Panc1 (cell line): ENCODE results near the gene RASGEF1B. TPM values are rescaled to one million over a fixed set of nuclear protein-coding genes. Genes with fewer than 3 reads are reported as not detected.

ENCODE experiments used
- ATAC-seq: fragments of 200-7000 bp; cut with Tn5 transposase; 2 replicates; pipeline ENCODE4 v1.9.1; 2020; ENCODE audit warnings: mild to moderate bottlenecking, moderate library complexity
- BruUV-seq: library from RNA; stranded (reverse); fragments of 400-500 nt; replicated peaks from 2 replicates; lab custom pipeline; 2021; lab: Mats Ljungman, UMichigan
- CTCF ChIA-PET: fragments of 300-600 bp; sonication (Branson Sonifier 250); formaldehyde crosslinking; loops from one replicate; lab custom pipeline; 2022; ENCODE audit warnings: antibody characterized with exemption; lab: Charles Lee
- POLR2A ChIA-PET: fragments of 300-600 bp; sonication (Branson Sonifier 250); formaldehyde crosslinking; loops from one replicate; lab custom pipeline; 2022; ENCODE audit warnings: antibody characterized with exemption; lab: Charles Lee
- DNase-seq: peaks from one replicate; pipeline ENCODE4 v3.0.0-alpha.2; 2010; ENCODE audit warnings: low read depth, low spot score
- H3K27ac ChIP-seq: 2 replicates; pipeline ENCODE4 v1.5.1; 2011; ENCODE audit warnings: mild to moderate bottlenecking, low read length, inconsistent platforms
- H3K27me3 ChIP-seq: fragments of 200-500 bp; sonication (Bioruptor generic); 2 replicates; pipeline ENCODE4 v1.6.0; 2014; ENCODE audit warnings: low read length, inconsistent platforms; ENCODE audit not compliant: control insufficient read depth, insufficient read depth
- H3K36me3 ChIP-seq: fragments of 200-500 bp; sonication (Bioruptor generic); 2 replicates; pipeline ENCODE4 v1.5.1; 2014; ENCODE audit warnings: inconsistent platforms, mild to moderate bottlenecking, low read length, moderate library complexity; ENCODE audit not compliant: control insufficient read depth, insufficient read depth
- H3K4me1 ChIP-seq: 2 replicates; pipeline ENCODE4 v1.5.1; 2011; ENCODE audit warnings: inconsistent platforms, mild to moderate bottlenecking, low read length, moderate library complexity; ENCODE audit not compliant: control insufficient read depth, insufficient read depth
- H3K4me3 ChIP-seq, 2 experiments: 2 replicates each; pipeline ENCODE4 v1.5.1; 2011 to 2012; ENCODE audit warnings: low read depth in 2 of 2, low read length in 2 of 2, mild to moderate bottlenecking in 2 of 2, inconsistent platforms in 1 of 2, moderate library complexity in 1 of 2
- H3K9me3 ChIP-seq: fragments of 200-500 bp; sonication (Bioruptor generic); 2 replicates; pipeline ENCODE4 v1.5.1; 2014; ENCODE audit warnings: low read depth, mild to moderate bottlenecking, inconsistent platforms, low read length, moderate library complexity; ENCODE audit not compliant: control insufficient read depth, insufficient read depth
- CTCF ChIP-seq: fragments of 450-650 bp; IDR thresholded peaks from 2 replicates; pipeline ENCODE4 v1.5.1; 2017; ENCODE audit warnings: mild to moderate bottlenecking
- POLR2AphosphoS5 ChIP-seq: IDR thresholded peaks from 2 replicates; pipeline ENCODE4 v1.6.1; 2012; ENCODE audit warnings: mild to moderate bottlenecking, low read depth, low read length, moderate library complexity
- SIN3A ChIP-seq: IDR thresholded peaks from 2 replicates; pipeline ENCODE4 v1.6.1; 2012; ENCODE audit warnings: low read depth, mild to moderate bottlenecking, low read length, moderate library complexity, borderline replicate concordance; ENCODE audit not compliant: insufficient read depth
- TCF7L2 ChIP-seq: IDR thresholded peaks from 2 replicates; pipeline ENCODE4 v1.6.1; 2011; ENCODE audit warnings: mild to moderate bottlenecking, low read depth, low read length, inconsistent platforms
- in situ Hi-C: cut with HindIII; loops from 2 replicates; pipeline ENCODE4 v1.10.0; 2016; ENCODE audit warnings: low sequenced_read_pairs, low pct_unique_long_range_greater_than_20kb
- intact Hi-C: fragments of 100-400 bp; cut with micrococcal nuclease; formaldehyde crosslinking; loops from one replicate; pipeline ENCODE4 v1.10.0; 2022; ENCODE audit not compliant: unreplicated experiment
- total RNA-seq: library from RNA; stranded (reverse); gene quantifications from one replicate; pipeline ENCODE4 v1.2.1, GENCODE V29; 2021; ENCODE audit not compliant: unreplicated experiment
- TF ChIP-seq, protein P1 (sequence below), 2 experiments: IDR thresholded peaks; 2 replicates each; pipeline ENCODE4 v1.6.1; 2011 to 2012; ENCODE audit warnings: low read depth in 2 of 2, control low read depth in 1 of 2, low read length in 1 of 2, mild to moderate bottlenecking in 1 of 2, moderate library complexity in 1 of 2; ENCODE audit not compliant: insufficient read depth in 1 of 2

RASGEF1B gene
- total RNA-seq, 1 experiment from 2014 or later, result not detected

DNA sequence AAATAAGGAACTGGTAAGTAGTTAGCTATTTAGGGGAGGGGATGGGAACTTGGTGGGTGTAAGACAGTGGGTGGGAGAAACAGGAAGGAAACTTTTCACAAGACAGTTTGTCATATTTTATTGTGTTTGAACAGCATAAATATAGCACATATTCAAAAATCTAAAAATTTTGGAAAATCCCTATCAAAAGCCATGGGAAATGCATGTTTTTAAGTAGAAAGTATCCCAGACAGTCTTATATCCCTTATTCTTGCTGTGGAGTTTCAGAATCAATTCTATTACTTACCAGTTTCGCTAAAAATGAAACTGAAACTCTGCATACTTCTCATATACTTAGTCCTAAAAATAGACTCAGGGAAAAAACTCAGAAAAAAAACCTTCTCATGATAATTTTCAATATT is 22.3 kb upstream of the RASGEF1B start:
- H3K4me1 ChIP-seq, result no peaks in the 10 kb centered on the region
- ChIA-PET POLR2A (no interaction called here), CTCF (no interaction called here)
- BruUV-seq, result no TSS peak
- no peak for TF ChIP-seq SIN3A
- TF ChIP-seq POLR2AphosphoS5, result no peak
- TF ChIP-seq TCF7L2, result no peak
- TF ChIP-seq, protein P1, sequence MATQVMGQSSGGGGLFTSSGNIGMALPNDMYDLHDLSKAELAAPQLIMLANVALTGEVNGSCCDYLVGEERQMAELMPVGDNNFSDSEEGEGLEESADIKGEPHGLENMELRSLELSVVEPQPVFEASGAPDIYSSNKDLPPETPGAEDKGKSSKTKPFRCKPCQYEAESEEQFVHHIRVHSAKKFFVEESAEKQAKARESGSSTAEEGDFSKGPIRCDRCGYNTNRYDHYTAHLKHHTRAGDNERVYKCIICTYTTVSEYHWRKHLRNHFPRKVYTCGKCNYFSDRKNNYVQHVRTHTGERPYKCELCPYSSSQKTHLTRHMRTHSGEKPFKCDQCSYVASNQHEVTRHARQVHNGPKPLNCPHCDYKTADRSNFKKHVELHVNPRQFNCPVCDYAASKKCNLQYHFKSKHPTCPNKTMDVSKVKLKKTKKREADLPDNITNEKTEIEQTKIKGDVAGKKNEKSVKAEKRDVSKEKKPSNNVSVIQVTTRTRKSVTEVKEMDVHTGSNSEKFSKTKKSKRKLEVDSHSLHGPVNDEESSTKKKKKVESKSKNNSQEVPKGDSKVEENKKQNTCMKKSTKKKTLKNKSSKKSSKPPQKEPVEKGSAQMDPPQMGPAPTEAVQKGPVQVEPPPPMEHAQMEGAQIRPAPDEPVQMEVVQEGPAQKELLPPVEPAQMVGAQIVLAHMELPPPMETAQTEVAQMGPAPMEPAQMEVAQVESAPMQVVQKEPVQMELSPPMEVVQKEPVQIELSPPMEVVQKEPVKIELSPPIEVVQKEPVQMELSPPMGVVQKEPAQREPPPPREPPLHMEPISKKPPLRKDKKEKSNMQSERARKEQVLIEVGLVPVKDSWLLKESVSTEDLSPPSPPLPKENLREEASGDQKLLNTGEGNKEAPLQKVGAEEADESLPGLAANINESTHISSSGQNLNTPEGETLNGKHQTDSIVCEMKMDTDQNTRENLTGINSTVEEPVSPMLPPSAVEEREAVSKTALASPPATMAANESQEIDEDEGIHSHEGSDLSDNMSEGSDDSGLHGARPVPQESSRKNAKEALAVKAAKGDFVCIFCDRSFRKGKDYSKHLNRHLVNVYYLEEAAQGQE (IDR thresholded peaks at IDR 0.05; ENCODE audit: insufficient read depth in 1 of 2, low read depth in 2 of 2, low read length in 1 of 2), result no peak
- TF ChIP-seq CTCF, result no peak
- no peaks in the 10 kb centered on the region for H3K9me3 ChIP-seq
- no peak overlapping the region for H3K27ac ChIP-seq
- H3K27me3 ChIP-seq, result no peaks in the 10 kb centered on the region
- intact Hi-C loops (no loop called here), in situ Hi-C loops (no loop called here)
- no peak overlapping the region for H3K4me3 ChIP-seq
- H3K36me3 ChIP-seq, result no peaks in the 10 kb centered on the region
- DNase-seq (no peak), ATAC-seq (no peak)

GRCh38 chr4:81492606-81493230 is 21.0 kb upstream of the RASGEF1B start:
- ChIA-PET CTCF (no interaction called here), POLR2A (interaction anchor here (0.6 kb wide), 1 partner anchor 93 kb away, joined by 4 read pairs; no protein-coding TSS in a partner anchor)
- no peaks in the 10 kb centered on the region for H3K4me1 ChIP-seq
- TF ChIP-seq CTCF, result no peak
- TF ChIP-seq, protein P1 (IDR thresholded peaks at IDR 0.05; ENCODE audit: insufficient read depth in 1 of 2, low read depth in 2 of 2, low read length in 1 of 2), result no peak
- TF ChIP-seq POLR2AphosphoS5, result no peak
- TF ChIP-seq SIN3A, result no peak
- TF ChIP-seq TCF7L2, result no peak
- no TSS peak for BruUV-seq
- in situ Hi-C loops, result no loop called here
- intact Hi-C loops, result no loop called here
- no peaks in the 10 kb centered on the region for H3K27me3 ChIP-seq
- DNase-seq, result no peak
- H3K27ac ChIP-seq, result no peak overlapping the region
- ATAC-seq, result no peak
- H3K4me3 ChIP-seq, result no peak overlapping the region
- no peaks in the 10 kb centered on the region for H3K36me3 ChIP-seq
- H3K9me3 ChIP-seq, result no peaks in the 10 kb centered on the region
